Stimulated activated CD8-positive, alpha-beta memory T cell treated with anti-CD3 and anti-CD28 coated beads, Interleukin-4, amount 100 ng/mL, for 1 hour (primary cell): Measurements from ENCODE around the gene ARHGEF28.

Experiments used
- DNase-seq, 2 donors: peaks; one replicate each; pipeline ENCODE4 v3.0.0-alpha.2; 2020; ENCODE audit warnings: low read depth in 2 of 2, low spot score in 1 of 2

ARHGEF28 gene

DNA sequence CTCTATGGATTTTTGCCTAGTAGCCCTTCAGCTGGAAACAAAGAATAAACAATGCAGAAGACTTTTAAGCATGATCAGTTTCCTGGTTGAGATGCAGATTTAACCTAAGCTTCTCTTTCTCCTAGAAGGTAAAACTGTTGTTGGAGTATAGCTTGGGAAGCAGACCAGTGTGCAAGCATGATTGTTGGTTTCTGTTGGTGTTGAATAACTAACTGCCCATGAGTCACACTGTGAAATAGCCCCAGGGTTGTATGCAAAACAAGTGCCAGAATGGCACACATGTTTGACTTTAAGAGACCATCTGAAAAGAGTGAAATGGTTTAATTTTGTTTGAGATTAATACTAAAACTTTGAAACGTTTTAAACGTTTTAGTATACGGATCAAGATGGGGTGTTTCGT is 227.1 kb downstream of the ARHGEF28 start:
- no peak for DNase-seq

DNA sequence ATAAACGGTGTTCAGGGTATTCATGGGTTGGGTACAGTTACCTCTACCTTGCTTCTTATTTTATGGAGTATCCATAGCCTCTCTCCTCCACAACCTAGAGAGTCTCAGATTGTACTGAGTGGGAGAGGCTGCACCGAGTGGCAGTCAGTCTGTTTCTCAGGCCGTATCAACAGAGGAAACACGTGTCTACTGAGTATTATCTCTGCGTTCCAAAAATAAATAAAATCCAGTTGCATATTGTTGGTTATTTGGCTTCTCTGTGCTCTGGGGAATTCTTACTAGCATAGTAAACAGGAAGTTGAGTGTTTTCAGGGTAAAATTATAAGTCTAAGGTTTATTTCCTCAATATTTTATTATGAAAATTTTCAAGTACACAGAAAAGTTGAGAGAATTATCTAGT is 231.0 kb downstream of the ARHGEF28 start:
- no peak for DNase-seq

DNA sequence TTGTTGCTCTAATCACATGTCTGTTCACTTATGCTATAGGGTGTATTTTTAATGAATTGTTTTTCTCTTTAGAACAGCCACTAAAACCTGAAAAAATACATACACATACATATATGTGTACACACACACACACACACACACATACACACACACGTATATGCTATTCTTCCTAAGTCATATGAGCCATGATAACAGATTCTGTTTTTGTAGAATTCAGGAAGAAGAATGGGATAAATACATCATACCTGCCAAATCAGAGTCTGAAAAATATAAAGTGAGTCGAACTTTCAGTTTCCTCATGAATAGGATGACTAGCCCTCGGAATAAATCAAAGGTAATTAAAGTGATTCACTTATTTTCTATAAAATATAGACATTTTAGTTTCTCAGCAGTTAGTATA is 231.4 kb downstream of the ARHGEF28 start:
- no peak for DNase-seq

GRCh38 chr5:73858054-73858453 is 232.1 kb downstream of the ARHGEF28 start:
- no peak for DNase-seq

DNA sequence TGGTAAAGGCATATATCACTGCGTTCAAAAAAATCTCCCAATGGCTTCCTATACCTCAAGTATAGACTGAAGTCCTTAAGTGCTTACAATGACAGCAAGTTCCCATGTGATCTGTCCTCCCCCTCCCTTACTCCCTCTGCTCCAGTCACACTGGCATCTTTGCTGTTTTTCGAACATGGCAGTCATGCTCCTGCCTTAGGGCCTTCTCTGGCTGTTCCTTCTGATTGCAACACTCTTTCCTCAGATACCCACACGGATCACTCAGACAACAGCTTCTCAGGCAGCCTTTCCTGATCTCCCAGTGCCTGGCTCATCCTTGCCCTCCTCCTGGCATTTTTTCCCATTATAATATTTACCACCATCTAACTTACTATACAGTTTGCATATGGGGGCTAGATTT is 232.8 kb downstream of the ARHGEF28 start:
- DNase-seq = no peak

DNA sequence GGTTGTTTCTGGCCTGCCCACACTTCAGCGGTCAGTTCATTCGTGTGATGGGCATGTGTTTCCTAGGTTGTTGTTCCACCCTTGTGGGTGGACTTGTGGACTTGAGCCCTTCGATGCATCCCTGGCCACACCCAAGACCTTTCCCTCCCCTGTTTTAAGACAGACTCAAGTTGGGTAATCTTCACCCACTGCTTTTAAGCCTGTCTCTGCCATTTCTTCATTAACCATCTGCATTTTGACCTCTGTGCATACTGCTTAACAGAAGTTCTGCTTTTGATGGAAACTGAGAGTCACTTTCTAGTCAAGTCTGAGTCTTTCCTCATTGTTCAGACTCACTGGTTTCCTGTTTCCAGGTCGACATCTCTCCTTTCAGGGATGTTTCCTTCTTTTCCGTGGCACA is 233.7 kb downstream of the ARHGEF28 start:
- DNase-seq = no peak

- DNase-seq = no peak
Measured at GRCh38 chr5:73861313-73861988, 235.5 kb downstream of the ARHGEF28 start.

GRCh38 chr5:73862796-73863195 is 236.8 kb downstream of the ARHGEF28 start:
- no peak for DNase-seq

- DNase-seq = no peak
Measured at GRCh38 chr5:73863876-73864275, 237.9 kb downstream of the ARHGEF28 start.

- no peak for DNase-seq
Measured at GRCh38 chr5:73865315-73865714, 239.3 kb downstream of the ARHGEF28 start.

- DNase-seq = no peak
Measured at GRCh38 chr5:73867345-73868335, 241.6 kb downstream of the ARHGEF28 start.

DNA sequence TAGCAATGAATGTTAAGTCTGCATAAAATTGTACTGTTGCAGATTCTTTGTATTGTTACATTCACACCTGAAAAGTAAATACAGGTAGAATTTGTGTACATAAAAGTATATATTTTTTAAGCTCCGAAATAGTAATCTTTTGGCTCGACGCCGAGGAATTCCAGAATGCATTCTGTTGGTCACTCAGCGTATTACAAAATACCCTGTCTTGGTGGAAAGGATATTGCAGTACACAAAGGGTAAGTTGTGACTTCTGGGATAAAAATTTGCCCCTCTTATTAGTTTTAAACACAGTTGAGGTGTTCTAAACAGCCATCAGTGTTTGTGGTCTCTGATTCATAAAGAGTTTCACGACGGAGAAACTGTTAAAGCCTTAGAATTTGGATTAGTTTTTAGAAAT is 257.6 kb downstream of the ARHGEF28 start:
- DNase-seq = no peak

DNA sequence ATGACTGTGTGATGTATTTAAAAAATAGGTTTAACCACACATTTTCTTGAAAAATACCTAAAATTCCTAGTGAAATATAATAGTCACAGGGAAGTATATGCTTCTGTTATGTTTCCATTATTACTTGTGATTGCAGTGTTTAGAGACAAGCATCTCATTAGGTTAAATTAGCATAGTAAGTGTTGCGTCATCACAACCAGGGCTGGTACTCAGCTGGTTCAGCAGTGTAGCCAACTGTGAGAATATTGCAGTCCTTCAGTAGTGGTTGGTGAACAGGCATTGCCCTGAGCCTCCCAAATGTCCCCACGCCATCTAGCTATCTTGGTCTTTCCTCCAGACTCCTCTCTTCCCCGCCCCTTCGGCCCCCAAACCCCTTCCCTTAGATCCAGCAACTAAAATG is 261.7 kb downstream of the ARHGEF28 start:
- DNase-seq = no peak

GRCh38 chr5:73890569-73890968 is 264.6 kb downstream of the ARHGEF28 start:
- DNase-seq = no peak

GRCh38 chr5:73892218-73892617 is 266.2 kb downstream of the ARHGEF28 start:
- no peak for DNase-seq

GRCh38 chr5:73892806-73893205 is 266.8 kb downstream of the ARHGEF28 start:
- DNase-seq = no peak

GRCh38 chr5:73893813-73894212 is 267.8 kb downstream of the ARHGEF28 start:
- no peak for DNase-seq

DNA sequence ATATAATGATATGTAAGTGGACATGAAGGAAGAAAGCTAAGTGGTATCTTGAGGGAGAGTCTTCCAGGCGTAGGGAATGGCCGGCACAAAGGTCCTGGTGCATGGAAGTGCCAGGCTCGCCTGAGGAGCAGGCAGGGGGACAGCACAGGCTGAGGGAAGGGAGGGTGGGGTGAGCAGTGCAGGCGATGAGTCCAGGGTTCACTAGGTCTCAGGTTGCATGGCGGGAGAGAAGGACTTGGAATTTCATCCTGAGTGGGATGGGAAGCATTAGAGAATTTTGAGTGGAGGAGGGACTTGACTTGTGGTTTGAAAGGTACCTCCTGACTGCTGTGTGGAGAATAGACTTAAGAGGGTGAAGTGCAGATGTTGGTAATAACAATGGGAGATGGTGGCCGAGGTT is 268.9 kb downstream of the ARHGEF28 start:
- no peak for DNase-seq

- DNase-seq = no peak
Measured at GRCh38 chr5:73895471-73895870, 269.5 kb downstream of the ARHGEF28 start.

DNA sequence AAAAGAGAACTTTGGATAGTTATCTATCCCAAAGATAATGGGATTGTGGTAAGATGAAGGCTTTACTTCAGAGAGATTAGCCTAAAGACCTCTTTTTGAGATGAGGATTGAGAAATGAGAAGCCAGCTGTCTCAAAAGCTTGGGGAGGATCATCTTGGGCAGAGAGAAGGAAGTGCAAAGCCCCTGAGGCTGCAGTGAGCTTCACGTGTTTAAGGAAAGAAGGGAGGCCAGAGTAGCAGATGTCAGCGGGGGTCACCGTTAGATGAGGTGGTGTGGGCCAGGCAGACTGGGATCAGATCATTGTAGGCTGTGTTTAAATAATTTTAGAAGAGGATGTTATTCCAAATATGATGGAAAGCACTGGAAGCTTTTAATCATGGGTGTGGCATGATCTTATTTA is 270.1 kb downstream of the ARHGEF28 start:
- no peak for DNase-seq

- no peak for DNase-seq
Measured at GRCh38 chr5:73896668-73897067, 270.7 kb downstream of the ARHGEF28 start.

GRCh38 chr5:73897893-73898292 is 271.9 kb downstream of the ARHGEF28 start:
- no peak for DNase-seq
